ENCODE measurements around the gene C16orf46. TPM values are rescaled to one million over a fixed set of nuclear protein-coding genes. Genes with fewer than 3 reads are reported as not detected.

Gene C16orf46
- total and polyA plus RNA-seq, 2 of the 4 experiments (the other 2 are of a cell fraction) = 0.27 to 0.72 TPM

DNA sequence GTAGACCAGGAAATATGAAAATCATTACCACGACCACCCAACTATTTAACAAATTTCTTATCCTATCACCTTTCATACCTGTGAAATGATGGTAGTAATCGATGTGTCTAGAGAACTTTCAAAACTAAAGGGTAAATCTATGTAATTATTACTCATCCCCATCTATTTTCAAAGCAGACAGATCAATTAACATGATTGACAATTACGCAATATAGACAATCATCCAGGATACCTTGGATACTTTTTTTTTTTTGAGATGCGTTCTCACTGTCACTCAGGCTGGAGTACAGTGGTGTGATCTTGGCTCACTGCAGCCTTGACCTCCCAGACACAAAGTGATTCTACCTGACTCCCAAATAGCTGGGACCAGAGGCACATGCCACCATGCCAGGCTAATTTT, 4.0 kb upstream of the C16orf46 start:
- dilution Hi-C loops (cut with HindIII; ENCODE audit: low sequenced_read_pairs, unreplicated experiment) = no loop called here
- H3K9me1 ChIP-seq (ENCODE audit: insufficient read depth, low read length) = 0 out of 2 replicates have a peak, but pooled peaks cover 4% of the 10 kb centered on the region
- H3K9me3 ChIP-seq (ENCODE audit: control insufficient read depth, insufficient read depth, low read length) = no peaks in the 10 kb centered on the region
- H3K4me2 ChIP-seq (ENCODE audit: low read depth, low read length) = no peak overlapping the region
- no peak overlapping the region for H2AK9ac ChIP-seq (replicated peaks; ENCODE audit: low read depth, low read length, poor library complexity)
- H2AFZ ChIP-seq (replicated peaks; ENCODE audit: low read length, poor library complexity) = no peak overlapping the region
- H2BK20ac ChIP-seq (ENCODE audit: low read depth, low read length) = no peak overlapping the region
- H3K56ac ChIP-seq (ENCODE audit: extremely low read depth, insufficient read depth, low read length) = no peak overlapping the region
- H3K27me3 ChIP-seq (ENCODE audit: control insufficient read depth, insufficient read depth, low read length) = no peaks in the 10 kb centered on the region
- 0 out of 4 replicates have a peak, but pooled peaks cover 0 to 4% of the 10 kb centered on the region in 2 experiments for H3K79me1 ChIP-seq (ENCODE audit: low read depth in 1 of 2, low read length in 2 of 2)
- peaks cover 3% of the 10 kb centered on the region; the same call in 1 of the 2 replicates for H3K4me1 ChIP-seq (ENCODE audit: control insufficient read depth, insufficient read depth, low read length)
- ChIA-PET CTCF (no interaction called here), POLR2A (ENCODE audit: unreplicated experiment) (no interaction called here)
- in situ Hi-C loops (cut with MboI; ENCODE audit: low sequenced_read_pairs) = no loop called here
- DNase-seq (no peak), ATAC-seq (ENCODE audit: low read depth) (no peak)
- H4K5ac ChIP-seq (ENCODE audit: low read depth, low read length) = no peak overlapping the region
- no peak overlapping the region for H3K4me3 ChIP-seq (ENCODE audit: insufficient read depth, low read depth, low read length)
- no peaks in the 10 kb centered on the region; the same call in 1 of the 2 replicates for H3K36me3 ChIP-seq (ENCODE audit: control insufficient read depth, insufficient read depth, low read length)
- no peak overlapping the region for H4K91ac ChIP-seq (ENCODE audit: insufficient read depth, low read depth, low read length)
- no peaks in the 10 kb centered on the region; the same call in 1 of the 2 replicates for H4K20me1 ChIP-seq (ENCODE audit: insufficient read depth, low read length)
- intact Hi-C loops (cut with micrococcal nuclease) = no loop called here
- no peak overlapping the region for H2AK5ac ChIP-seq (ENCODE audit: low read depth, low read length)
- H2BK120ac ChIP-seq (ENCODE audit: low read depth, low read length) = no peak overlapping the region
- H3K14ac ChIP-seq (replicated peaks; ENCODE audit: low read depth, low read length) = no peak overlapping the region
- no peak overlapping the region for H4K8ac ChIP-seq (ENCODE audit: low read depth in 2 of 2, low read length in 2 of 2)
- H3K4ac ChIP-seq (ENCODE audit: low read depth, low read length) = no peak overlapping the region
- no peak overlapping the region for H3K27ac ChIP-seq (ENCODE audit: insufficient read depth, low read length)
- 93% methylated on average over 2 of the region's 4 CpGs; no CpG with 5 or more reads in 1 of the 2 experiments for WGBS, 2 experiments (ENCODE audit: extremely low coverage in 2 of 2, insufficient read length in 1 of 2)
- H2BK15ac ChIP-seq (ENCODE audit: low read depth, low read length) = no peak overlapping the region
- no peak overlapping the region for H3K23ac ChIP-seq (ENCODE audit: low read depth, low read length)
- no peak overlapping the region for H3K18ac ChIP-seq (ENCODE audit: low read depth, low read length)
- TF ChIP-seq CEBPB (IDR thresholded peaks at IDR 0.05; ENCODE audit: low read depth, low read length) = peak; percentile 82
- TF ChIP-seq, protein P1, sequence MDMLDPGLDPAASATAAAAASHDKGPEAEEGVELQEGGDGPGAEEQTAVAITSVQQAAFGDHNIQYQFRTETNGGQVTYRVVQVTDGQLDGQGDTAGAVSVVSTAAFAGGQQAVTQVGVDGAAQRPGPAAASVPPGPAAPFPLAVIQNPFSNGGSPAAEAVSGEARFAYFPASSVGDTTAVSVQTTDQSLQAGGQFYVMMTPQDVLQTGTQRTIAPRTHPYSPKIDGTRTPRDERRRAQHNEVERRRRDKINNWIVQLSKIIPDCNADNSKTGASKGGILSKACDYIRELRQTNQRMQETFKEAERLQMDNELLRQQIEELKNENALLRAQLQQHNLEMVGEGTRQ (IDR thresholded peaks at IDR 0.05; ENCODE audit: low read depth, low read length) = no peak
- H2BK5ac ChIP-seq (ENCODE audit: low read depth, low read length, poor library complexity, severe bottlenecking) = no peak overlapping the region
- H3K9ac ChIP-seq (ENCODE audit: low read depth, low read length) = no peak overlapping the region
- no TSS peak for BruUV-seq (replicated peaks)
